LNCAP (cell line): Measurements from ENCODE around the gene SAMD11.

ENCODE experiments used
- CTCF ChIP-seq: fragments of 450-650 bp; IDR thresholded peaks from 2 replicates; pipeline ENCODE4 v1.5.1; 2017; ENCODE audit warnings: mild to moderate bottlenecking

SAMD11 gene

DNA sequence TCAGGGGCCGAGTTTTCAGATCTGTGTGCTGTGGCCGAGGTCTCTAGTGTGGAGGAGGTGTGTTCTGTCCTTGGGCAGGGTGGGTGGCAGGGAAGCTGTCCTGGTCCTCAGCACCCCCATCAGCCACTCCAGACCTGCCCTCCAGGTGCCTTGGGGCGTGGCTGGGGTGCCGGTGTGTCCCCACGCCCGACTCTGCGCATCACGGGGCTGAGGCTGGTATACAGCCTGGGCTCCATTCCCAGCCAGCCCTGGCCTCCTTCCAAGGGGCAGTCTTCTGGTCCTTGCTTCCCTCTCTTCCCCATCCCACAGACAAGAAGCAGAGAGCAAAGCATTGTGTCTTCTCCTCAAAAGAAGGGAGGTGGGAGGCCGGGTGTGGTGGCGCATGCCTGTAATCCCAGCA, 4.0 kb downstream of the SAMD11 start:
- no peak for TF ChIP-seq CTCF

DNA sequence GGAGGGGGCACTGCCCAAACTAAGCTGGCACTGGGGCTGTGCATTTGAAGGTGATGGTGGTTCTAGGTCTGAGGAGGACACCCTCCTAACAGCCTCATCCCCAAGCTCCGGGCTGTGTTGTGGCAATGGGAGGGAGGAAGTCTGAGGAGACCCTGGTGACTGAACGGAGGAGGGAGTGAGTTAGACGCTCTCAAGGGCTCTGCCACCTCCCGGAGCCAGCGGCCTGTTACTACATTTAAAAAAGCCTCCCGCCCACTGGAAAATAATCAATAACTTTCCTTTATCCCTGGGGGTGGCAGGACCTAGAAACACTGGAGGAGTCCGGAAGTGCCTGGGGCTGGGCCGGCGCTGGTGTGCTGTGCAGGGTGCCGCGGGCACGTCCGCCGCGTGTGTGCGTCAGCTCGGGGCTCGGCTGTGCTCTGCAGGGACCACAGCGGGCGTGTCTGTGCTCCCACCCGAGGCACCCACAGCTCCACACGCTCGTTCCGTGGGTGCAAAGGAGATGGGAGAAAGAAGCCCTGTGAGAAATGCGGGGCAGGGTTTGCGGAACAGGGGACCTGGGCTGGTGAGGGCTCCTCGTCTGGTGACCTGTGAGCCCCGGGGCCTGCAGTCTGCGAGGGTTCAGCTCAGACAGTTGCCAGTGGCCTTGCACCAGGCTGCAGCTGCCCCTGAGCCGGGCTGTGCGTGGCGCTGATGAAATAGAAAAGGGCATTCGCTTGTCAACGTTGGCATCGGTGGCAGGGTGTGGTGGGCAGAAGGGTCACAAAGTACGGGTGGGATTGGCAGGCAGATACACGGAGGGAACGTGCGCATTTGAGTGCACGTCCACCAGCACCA, 5.3 kb downstream of the SAMD11 start:
- TF ChIP-seq CTCF = no peak

DNA sequence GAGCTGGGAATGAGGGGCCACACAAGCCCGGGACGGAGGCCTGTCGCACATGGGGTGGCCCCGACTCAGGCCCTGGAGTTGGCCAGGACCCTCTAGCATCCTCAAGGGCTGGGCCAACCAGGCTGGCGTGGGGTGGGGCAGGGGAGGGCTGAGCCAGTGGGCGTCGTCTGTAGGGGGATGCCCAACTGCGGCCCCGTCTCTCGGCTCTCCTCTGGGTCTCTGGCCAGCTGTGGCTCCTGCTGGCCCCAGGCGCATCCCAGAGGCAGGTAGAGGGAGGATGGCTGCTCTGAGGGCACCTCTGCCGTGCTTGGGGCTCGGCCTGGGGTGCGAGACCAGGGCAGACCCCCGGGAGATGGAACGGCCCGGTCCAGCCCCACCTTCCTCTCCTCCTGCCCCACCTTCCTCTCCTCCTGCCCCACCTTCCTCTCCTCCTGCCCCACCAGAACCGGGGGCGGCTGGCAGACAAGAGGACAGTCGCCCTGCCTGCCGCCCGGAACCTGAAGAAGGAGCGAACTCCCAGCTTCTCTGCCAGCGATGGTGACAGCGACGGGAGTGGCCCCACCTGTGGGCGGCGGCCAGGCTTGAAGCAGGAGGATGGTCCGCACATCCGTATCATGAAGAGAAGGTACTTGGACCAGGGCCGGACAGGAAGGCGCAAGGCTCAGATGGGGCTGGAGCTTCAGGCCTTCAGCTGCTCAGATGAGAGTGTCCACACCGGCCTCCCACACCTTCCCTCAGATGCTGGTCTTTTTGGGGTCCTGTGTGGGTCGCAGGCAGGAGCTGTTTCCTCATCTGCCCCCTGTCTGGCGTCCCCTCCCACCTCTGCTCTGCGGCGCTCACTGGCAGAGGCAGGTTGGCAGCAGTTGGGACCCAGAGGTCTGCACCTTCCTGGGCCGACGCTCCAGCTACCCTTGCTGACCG, 6.2 kb downstream of the SAMD11 start:
- no peak for TF ChIP-seq CTCF

DNA sequence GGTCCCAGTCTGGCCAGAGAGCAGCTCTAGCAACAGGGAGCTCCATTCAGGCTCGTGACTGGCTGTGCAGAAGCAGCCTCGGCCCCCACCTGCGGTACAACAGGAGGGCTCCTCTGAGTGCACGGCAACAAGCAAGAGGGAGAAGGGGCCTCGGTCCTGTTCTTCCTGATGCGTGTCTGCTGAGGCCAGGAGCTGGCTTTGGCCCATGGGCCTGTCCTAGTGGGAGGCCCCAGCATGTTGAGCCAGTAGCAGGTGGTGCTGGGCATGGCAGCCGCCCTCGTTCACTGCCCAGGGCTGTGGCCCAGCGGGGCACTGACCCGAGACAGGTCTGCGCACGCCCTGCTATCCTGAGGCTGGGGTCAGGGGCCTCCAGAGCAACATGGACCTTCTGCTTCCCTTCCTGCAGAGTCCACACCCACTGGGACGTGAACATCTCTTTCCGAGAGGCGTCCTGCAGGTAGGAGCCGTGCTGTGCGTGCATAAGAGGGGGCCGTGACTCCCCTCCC, 7.0 kb downstream of the SAMD11 start:
- no peak for TF ChIP-seq CTCF

DNA sequence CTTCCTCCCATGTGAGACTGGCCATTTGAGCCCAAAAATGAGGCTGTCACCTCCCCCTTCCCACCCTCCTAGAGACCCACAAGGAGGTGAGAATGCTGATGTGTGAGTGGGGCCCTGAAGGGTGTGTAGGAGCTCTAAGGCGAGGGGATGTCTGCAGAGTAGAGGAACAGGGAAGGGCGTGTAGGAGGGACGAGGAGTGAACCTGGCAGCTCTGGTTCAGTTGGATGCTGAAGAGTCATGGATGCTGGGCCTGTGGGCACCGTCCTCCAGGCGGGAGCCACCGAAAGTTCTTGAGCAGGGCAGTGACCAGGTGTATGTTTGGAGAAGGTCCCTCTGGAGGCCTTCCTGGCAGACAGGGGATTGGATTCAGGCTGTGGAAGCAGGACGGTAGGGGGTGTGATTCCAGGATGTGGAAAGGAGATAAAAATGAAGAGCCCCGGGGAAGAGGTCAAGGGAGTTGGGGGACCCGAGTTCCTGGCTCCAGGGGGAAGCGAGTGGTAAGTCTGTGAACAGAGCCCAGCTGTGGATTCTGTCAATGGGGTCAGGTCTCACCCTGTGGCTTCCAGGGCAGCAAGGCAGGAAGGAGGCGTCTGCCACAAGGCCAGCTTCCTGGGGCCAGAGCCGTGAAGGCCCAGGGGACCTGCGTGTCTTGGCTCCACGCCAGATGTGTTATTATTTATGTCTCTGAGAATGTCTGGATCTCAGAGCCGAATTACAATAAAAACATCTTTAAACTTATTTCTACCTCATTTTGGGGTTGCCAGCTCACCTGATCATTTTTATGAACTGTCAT, 7.9 kb downstream of the SAMD11 start:
- no peak for TF ChIP-seq CTCF

GRCh38 chr1:932173-932510, 8.4 kb downstream of the SAMD11 start:
- TF ChIP-seq CTCF = no peak
